Measurements from ENCODE around the gene NBEA.

DNA sequence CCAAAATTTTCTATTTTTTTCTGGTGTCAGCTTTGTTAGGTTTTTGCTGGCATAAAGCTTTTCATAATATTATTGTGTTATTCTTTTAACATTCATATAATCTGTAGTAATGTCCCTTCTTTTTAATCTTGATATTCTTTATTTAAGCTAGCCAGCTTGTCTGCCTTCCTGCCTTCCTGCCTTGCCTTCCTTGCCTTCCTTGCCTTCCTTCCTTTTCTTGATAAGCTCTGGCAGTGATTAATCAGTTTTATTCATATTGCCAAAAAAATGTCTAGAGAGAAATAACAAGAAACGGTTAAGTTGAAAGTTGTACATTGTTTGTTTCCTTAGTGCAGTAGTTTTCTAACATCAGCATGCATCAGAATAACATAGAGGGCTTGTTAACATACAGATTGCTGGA, 277.0 kb downstream of the NBEA start:
- no peak for TF ChIP-seq CTCF (conservative IDR thresholded peaks at IDR 0.05; ENCODE audit: low read depth, low read length)
- no peak for TF ChIP-seq EZH2 (IDR thresholded peaks at IDR 0.05; ENCODE audit: low read length, unreplicated experiment)
- no peak for TF ChIP-seq EZH2phosphoT487 (IDR thresholded peaks at IDR 0.05; ENCODE audit: borderline replicate concordance, low read length)
